Cardiac fibroblast (primary cell): Measurements from ENCODE around the gene MAGI2.

ENCODE experiments used
- DNase-seq, 2 donors: peaks; one replicate each; pipeline versions ENCODE4 v3.0.0 to v3.0.0-alpha.2; 2010; ENCODE audit warnings: low read depth in 2 of 2
- H3K4me3 ChIP-seq, 2 donors: replicated peaks in 1 of 2; 1 replicate in 1 of 2; 2 replicates in 1 of 2; pipeline ENCODE4 v1.5.1; 2011; ENCODE audit warnings: low read depth in 2 of 2, low read length in 2 of 2, mild to moderate bottlenecking in 2 of 2, moderate library complexity in 1 of 2
- CTCF ChIP-seq: IDR thresholded peaks from one replicate; pipeline ENCODE4 v1.5.1; 2011; ENCODE audit warnings: low read depth, mild to moderate bottlenecking, low read length, inconsistent platforms

MAGI2 gene

GRCh38 chr7:78081344-78081743 is 1372.1 kb downstream of the MAGI2 start:
- H3K4me3 ChIP-seq = no peak overlapping the region
- DNase-seq = no peak
- no peak for TF ChIP-seq CTCF

GRCh38 chr7:78080811-78081210 is 1372.7 kb downstream of the MAGI2 start:
- DNase-seq = no peak
- TF ChIP-seq CTCF = no peak
- no peak overlapping the region for H3K4me3 ChIP-seq

- no peak for TF ChIP-seq CTCF
- H3K4me3 ChIP-seq = no peak overlapping the region
- no peak for DNase-seq
These were observed 1373.2 kb downstream of the MAGI2 start for GRCh38 chr7:78080241-78080640.

- no peak overlapping the region for H3K4me3 ChIP-seq
- TF ChIP-seq CTCF = no peak
These were observed 1378.8 kb downstream of the MAGI2 start for GRCh38 chr7:78074713-78075112.

GRCh38 chr7:78073609-78074382 is 1379.7 kb downstream of the MAGI2 start:
- TF ChIP-seq CTCF = no peak
- H3K4me3 ChIP-seq = no peak overlapping the region
- no peak for DNase-seq

More at GRCh38 chr7:78074713-78075112, 1378.8 kb downstream of the MAGI2 start:
- no peak for DNase-seq

GRCh38 chr7:78072201-78072590 is 1381.3 kb downstream of the MAGI2 start:
- TF ChIP-seq CTCF = no peak
- H3K4me3 ChIP-seq = no peak overlapping the region
- DNase-seq = no peak
